Spleen (tissue), 11 donors: ENCODE results near the gene PSRC1. TPM values are rescaled to one million over a fixed set of nuclear protein-coding genes. Genes with fewer than 3 reads are reported as not detected.
"Not testable (repeated sequence)": the region's sequence is repeated elsewhere in the genome, so short reads cannot be mapped to it uniquely, and the experiment has no call there.

Source experiments
- DNase-seq: peaks from one replicate; pipeline ENCODE4 v3.0.0-alpha.2; 2020
- H3K27ac ChIP-seq, 8 donors: fragments of 200-600 bp; sonication (generic) in 7 of 8; 1 replicate in 4 of 8; 2 replicates in 4 of 8; pipeline versions ENCODE4 v1.5.0 to v1.8.0; 2016 to 2021; ENCODE audit warnings: inconsistent platforms in 4 of 8, mild to moderate bottlenecking in 4 of 8, moderate library complexity in 1 of 8
- H3K27me3 ChIP-seq, 7 donors: fragments of 200-600 bp; sonication (generic) in 6 of 7; replicated peaks in 1 of 7; 1 replicate in 4 of 7; 2 replicates in 3 of 7; pipeline versions ENCODE4 v1.5.0 to v1.8.0; 2016 to 2021; ENCODE audit warnings: inconsistent platforms in 3 of 7, mild to moderate bottlenecking in 1 of 7
- H3K36me3 ChIP-seq, 6 donors: fragments of 200-600 bp; sonication (generic) in 5 of 6; 1 replicate in 4 of 6; 2 replicates in 2 of 6; pipeline versions ENCODE4 v1.5.0 to v1.8.0; 2016 to 2021; ENCODE audit warnings: inconsistent platforms in 2 of 6
- H3K4me1 ChIP-seq, 6 donors: fragments of 200-600 bp; sonication (generic) in 5 of 6; 1 replicate in 3 of 6; 2 replicates in 3 of 6; pipeline versions ENCODE4 v1.5.0 to v1.8.0; 2016 to 2021; ENCODE audit warnings: inconsistent platforms in 3 of 6
- H3K4me3 ChIP-seq, 8 donors: fragments of 200-600 bp; sonication (generic) in 7 of 8; 1 replicate in 4 of 8; 2 replicates in 4 of 8; pipeline versions ENCODE4 v1.5.0 to v1.8.0; 2016 to 2021; ENCODE audit warnings: inconsistent platforms in 4 of 8, mild to moderate bottlenecking in 4 of 8, moderate library complexity in 2 of 8
- H3K9me3 ChIP-seq, 8 donors: fragments of 200-600 bp; sonication (generic) in 7 of 8; 1 replicate in 4 of 8; 2 replicates in 4 of 8; pipeline versions ENCODE4 v1.5.0 to v1.8.0; 2016 to 2021; ENCODE audit warnings: inconsistent platforms in 4 of 8
- CTCF ChIP-seq, 11 experiments: fragments of 200-600 bp in 7 of 11; fragments of 450-650 bp in 4 of 11; sonication (generic) in 4 of 11; IDR thresholded peaks in 8 of 11; conservative IDR thresholded peaks in 3 of 11; 1 replicate in 7 of 11; 2 replicates in 4 of 11; pipeline versions ENCODE4 v1.4.0 to v1.8.0; 2016 to 2021; ENCODE audit warnings: antibody characterized with exemption in 11 of 11, inconsistent platforms in 4 of 11, mild to moderate bottlenecking in 1 of 11
- POLR2A ChIP-seq, 3 donors: fragments of 450-650 bp; IDR thresholded peaks; one replicate each; pipeline ENCODE4 v1.5.1; 2017; ENCODE audit warnings: antibody characterized with exemption in 3 of 3, mild to moderate bottlenecking in 1 of 3
- POLR2AphosphoS5 ChIP-seq, 3 donors: sonication (generic); formaldehyde crosslinking; IDR thresholded peaks; one replicate each; pipeline ENCODE4 v1.5.1; 2017; ENCODE audit warnings: antibody characterized with exemption in 3 of 3
- WGBS, 5 donors: extraction: QIAGEN DNeasy Blood & Tissue Kit in 3 of 5; methylation state at CpG; one replicate each; pipeline versions ENCODE4 v1.1.5 to v1.1.7; 2013 to 2018; 5-methylcytosine and 5-hydroxymethylcytosine counted together
- intact Hi-C: fragments of 100-400 bp; cut with DNase I; formaldehyde crosslinking; loops from one replicate; pipeline ENCODE4 v1.15.0; 2023; ENCODE audit warnings: low total_unique reads
- polyA plus RNA-seq, 3 donors: library from polyadenylated mRNA; stranded (reverse); fragments of 200-250 nt; gene quantifications; one replicate each; pipeline ENCODE4 v1.2.1, GENCODE V29; 2013
- total RNA-seq, 7 donors: library from RNA; depleted of rRNA in 3 of 7; stranded (reverse); fragments of >200 nt in 3 of 7; fragmentation: NEBNext Ultra II Directional in 4 of 7; extraction: Animal tissue kit (Norgen Biotek cat#: 25700) in 4 of 7; gene quantifications; one replicate each; pipeline versions ENCODE4 v1.1.0 to v1.2.1, GENCODE V29; 2016 to 2021
- donor health status: healthy with polysubstance abuse.
- donor health status: DM: no; HTN: no; CAD: no; lungs with moderate emphysema.
- donor health status: DM: no; HTN: no; CAD: no.
- donor health status: Bipolar disorder and iron deficiency.
- donor health status: healthy.
- donor health status: DM: no; HTN: no; CAD: no.
- donor health status: DM: yes; HTN: yes; CAD: no.

Gene PSRC1
- total and polyA plus RNA-seq, 10 donors = 2.0 to 9.3 (median 3.5) TPM

GRCh38 chr1:109306832-109307273 is 23.9 kb upstream of the PSRC1 start, which contains the start of gene MYBPHL:
Gene MYBPHL (minus strand): TSS chr1:109307011. CDS start chr1:109306991, 20 bp downstream.
- Histone ChIP-seq H3K4me1 (peaks cover 0 to 17% (median 8%) of the 10 kb centered on the region in 6 donors), H3K27me3 (peaks cover 0 to 13% (median 0%) of the 10 kb centered on the region in 7 donors), H3K4me3 (no peak within 1 kb of the TSS), H3K9me3 (no peaks in the 10 kb centered on the region), H3K36me3 (peaks cover 0 to 31% (median 0%) of the 10 kb centered on the region in 6 donors), H3K27ac (no peak within 1 kb of the TSS)
- no peak for DNase-seq
- intact Hi-C loops = no loop called here
- whole genome bisulfite sequencing, 5 donors = 64 to 83% (median 68%) methylated on average over 1 to 7 of the region's 7 CpGs
- TF ChIP-seq POLR2AphosphoS5 (IDR thresholded peaks at IDR 0.05) (peak in 1 of 3 donors; percentile 6), POLR2A (IDR thresholded peaks at IDR 0.05) (no peak)

- peaks cover 0 to 13% (median 0%) of the 10 kb centered on the region in 7 donors for H3K27me3 ChIP-seq
- DNase-seq, H3K27ac ChIP-seq, H3K9me3 ChIP-seq, H3K4me3 ChIP-seq, intact Hi-C loops: not testable (repeated sequence)
- WGBS, 5 donors = 66 to 74% (median 71%) methylated on average over 10 of the region's 10 CpGs
- H3K4me1 ChIP-seq = peaks cover 0 to 17% (median 8%) of the 10 kb centered on the region in 6 donors
- peaks cover 0 to 23% (median 0%) of the 10 kb centered on the region in 6 donors for H3K36me3 ChIP-seq
Measured at GRCh38 chr1:109305991-109306390, 23.0 kb upstream of the PSRC1 start.

- no peak overlapping the region for H3K27ac ChIP-seq
- H3K4me3 ChIP-seq = no peak overlapping the region
- no peak for DNase-seq
- intact Hi-C loops = no loop called here
- peaks cover 0 to 32% (median 10%) of the 10 kb centered on the region in 6 donors for H3K4me1 ChIP-seq
- 66 to 79% (median 77%) methylated on average over 6 to 8 of the region's 8 CpGs for WGBS, 5 donors
- TF ChIP-seq POLR2AphosphoS5 (IDR thresholded peaks at IDR 0.05) = no peak
- TF ChIP-seq POLR2A (IDR thresholded peaks at IDR 0.05) = no peak
- no peak for TF ChIP-seq CTCF (IDR thresholded peaks at IDR 0.05 in 8 of 11, conservative IDR thresholded peaks at IDR 0.05 in 3 of 11)
- H3K27me3 ChIP-seq = peaks cover 0 to 22% (median 0%) of the 10 kb centered on the region in 7 donors
- H3K9me3 ChIP-seq = no peaks in the 10 kb centered on the region
- peaks cover 0 to 7% (median 0%) of the 10 kb centered on the region in 6 donors for H3K36me3 ChIP-seq
Measured at GRCh38 chr1:109304226-109304920, 21.4 kb upstream of the PSRC1 start.

GRCh38 chr1:109301874-109302273 is 18.9 kb upstream of the PSRC1 start:
- 83 to 95% (median 85%) methylated on average over 5 of the region's 5 CpGs for WGBS, 5 donors
- Histone ChIP-seq H3K27ac (no peak overlapping the region), H3K27me3 (peaks cover 0 to 22% (median 0%) of the 10 kb centered on the region in 7 donors), H3K4me3 (no peak overlapping the region), H3K36me3 (no peaks in the 10 kb centered on the region), H3K4me1 (peaks cover 0 to 28% (median 12%) of the 10 kb centered on the region in 6 donors), H3K9me3 (no peaks in the 10 kb centered on the region)
- intact Hi-C loops = no loop called here
- DNase-seq = no peak
- TF ChIP-seq POLR2AphosphoS5 (IDR thresholded peaks at IDR 0.05) (no peak), POLR2A (IDR thresholded peaks at IDR 0.05) (no peak)

GRCh38 chr1:109300650-109301151 is 17.8 kb upstream of the PSRC1 start:
- WGBS, 5 donors = 57 to 67% (median 60%) methylated on average over 16 of the region's 16 CpGs
- H3K27me3 ChIP-seq = peaks cover 0 to 26% (median 0%) of the 10 kb centered on the region in 7 donors
- no peaks in the 10 kb centered on the region for H3K36me3 ChIP-seq
- H3K27ac ChIP-seq = no peak overlapping the region
- no peak overlapping the region for H3K4me3 ChIP-seq
- peaks cover 0 to 24% (median 9%) of the 10 kb centered on the region in 6 donors for H3K4me1 ChIP-seq
- no peaks in the 10 kb centered on the region for H3K9me3 ChIP-seq
- TF ChIP-seq POLR2A (IDR thresholded peaks at IDR 0.05) (no peak), CTCF (IDR thresholded peaks at IDR 0.05 in 8 of 11, conservative IDR thresholded peaks at IDR 0.05 in 3 of 11) (no peak)
- intact Hi-C loops = no loop called here
- no peak for DNase-seq
